WI38 (cell line): ENCODE measurements around the gene TENM4.

ENCODE experiments used
- H3K4me3 ChIP-seq: 2 replicates; pipeline ENCODE4 v1.5.1; 2011; ENCODE audit warnings: low read depth, mild to moderate bottlenecking, control low read depth, low read length
- TF ChIP-seq, protein P1 (sequence below): IDR thresholded peaks from 2 replicates; pipeline ENCODE4 v1.5.1; 2012; ENCODE audit warnings: low read depth, mild to moderate bottlenecking, control low read depth, low read length

The TENM4 gene

DNA sequence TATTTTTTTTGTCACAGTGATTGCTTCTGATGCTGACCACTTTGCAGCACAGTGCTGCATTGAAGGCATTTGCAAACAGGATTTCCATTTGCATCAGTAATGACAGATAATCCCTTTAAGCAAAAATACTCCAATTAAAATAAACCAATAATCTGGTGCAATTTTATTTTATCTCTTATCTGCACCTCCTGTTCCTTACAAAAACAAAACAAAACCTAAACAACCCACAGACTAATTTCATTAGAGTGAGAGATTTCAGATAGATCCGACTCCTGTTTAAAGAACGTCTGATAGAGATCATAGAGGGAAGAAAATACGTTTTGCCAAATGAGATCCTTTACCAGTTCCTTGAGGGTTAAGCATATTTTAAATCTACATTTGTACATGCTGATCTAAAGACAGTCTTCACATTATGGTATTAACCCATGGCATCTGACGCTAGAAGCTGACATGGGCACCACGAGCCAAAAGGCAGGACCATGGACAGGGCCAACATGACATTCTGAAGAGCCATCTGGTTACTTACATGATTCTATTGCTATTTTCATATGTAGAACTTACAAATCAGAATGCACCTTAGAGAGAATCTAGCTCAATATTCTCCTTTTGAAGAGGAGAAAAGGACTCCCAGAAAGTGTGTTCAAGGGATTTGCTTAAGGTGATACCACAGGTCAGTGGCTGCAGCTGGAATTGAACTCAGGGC is 580.0 kb downstream of the TENM4 start:
- no peak overlapping the region for H3K4me3 ChIP-seq
- TF ChIP-seq, protein P1, sequence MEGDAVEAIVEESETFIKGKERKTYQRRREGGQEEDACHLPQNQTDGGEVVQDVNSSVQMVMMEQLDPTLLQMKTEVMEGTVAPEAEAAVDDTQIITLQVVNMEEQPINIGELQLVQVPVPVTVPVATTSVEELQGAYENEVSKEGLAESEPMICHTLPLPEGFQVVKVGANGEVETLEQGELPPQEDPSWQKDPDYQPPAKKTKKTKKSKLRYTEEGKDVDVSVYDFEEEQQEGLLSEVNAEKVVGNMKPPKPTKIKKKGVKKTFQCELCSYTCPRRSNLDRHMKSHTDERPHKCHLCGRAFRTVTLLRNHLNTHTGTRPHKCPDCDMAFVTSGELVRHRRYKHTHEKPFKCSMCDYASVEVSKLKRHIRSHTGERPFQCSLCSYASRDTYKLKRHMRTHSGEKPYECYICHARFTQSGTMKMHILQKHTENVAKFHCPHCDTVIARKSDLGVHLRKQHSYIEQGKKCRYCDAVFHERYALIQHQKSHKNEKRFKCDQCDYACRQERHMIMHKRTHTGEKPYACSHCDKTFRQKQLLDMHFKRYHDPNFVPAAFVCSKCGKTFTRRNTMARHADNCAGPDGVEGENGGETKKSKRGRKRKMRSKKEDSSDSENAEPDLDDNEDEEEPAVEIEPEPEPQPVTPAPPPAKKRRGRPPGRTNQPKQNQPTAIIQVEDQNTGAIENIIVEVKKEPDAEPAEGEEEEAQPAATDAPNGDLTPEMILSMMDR, result no peak

DNA sequence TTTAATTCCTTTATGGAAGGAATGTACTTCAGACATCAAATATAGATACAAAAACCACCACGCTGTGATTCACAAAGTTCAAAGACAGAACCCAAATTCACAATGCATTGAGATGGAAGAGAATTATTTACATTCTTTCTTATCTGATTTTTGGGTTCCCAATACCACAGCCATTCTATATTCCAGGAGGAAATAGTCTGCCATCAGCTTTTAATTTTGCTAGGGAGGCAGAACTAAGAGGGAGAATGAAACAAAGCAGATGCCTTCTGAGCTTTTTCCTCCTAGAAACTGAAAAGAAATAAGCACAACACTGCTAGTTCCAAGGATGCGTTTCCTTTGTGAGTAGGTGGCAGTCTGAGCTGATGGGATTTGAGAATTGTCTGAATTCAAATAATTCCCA is 583.1 kb downstream of the TENM4 start:
- TF ChIP-seq, protein P1, result no peak
- no peak overlapping the region for H3K4me3 ChIP-seq

DNA sequence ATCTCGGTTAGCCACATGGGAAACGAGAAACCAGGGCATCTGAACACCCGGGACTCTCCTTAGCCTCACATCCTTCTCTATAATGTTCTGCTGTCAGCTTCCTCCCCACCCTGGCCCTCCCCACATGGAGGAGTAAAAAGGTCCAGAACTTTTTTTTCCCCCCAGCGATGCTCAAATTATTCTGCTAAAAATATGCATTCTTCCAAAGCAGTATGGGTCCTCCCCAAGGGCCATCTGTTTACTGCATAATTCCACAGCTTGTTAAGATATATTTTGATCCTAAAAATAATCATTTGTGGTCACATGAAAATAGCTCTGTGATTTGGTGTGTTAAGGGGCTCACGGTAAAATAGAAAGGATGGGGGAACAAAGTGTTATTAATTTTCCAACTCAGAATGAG is 584.6 kb downstream of the TENM4 start:
- H3K4me3 ChIP-seq, result no peak overlapping the region
- TF ChIP-seq, protein P1, result no peak

DNA sequence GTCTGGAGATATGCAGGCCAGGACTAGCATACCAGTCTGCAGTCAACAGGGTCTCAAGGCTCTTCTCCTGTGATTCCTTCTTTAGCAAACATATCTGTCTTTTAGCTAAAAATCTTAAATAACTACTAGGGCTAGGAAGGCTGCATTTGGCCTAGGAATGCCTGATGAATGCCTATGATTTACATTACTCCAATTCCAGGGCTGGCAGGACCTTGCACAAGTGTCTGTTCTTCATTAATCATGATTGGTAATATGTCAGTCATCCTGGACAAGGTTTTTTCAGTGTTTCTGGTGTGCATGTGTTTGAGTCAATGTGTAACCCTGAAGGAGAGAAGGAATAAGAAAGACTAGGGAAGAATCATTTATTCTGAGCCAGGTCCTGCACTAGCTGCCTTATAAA is 585.7 kb downstream of the TENM4 start:
- H3K4me3 ChIP-seq, result no peak overlapping the region
- TF ChIP-seq, protein P1, result no peak

DNA sequence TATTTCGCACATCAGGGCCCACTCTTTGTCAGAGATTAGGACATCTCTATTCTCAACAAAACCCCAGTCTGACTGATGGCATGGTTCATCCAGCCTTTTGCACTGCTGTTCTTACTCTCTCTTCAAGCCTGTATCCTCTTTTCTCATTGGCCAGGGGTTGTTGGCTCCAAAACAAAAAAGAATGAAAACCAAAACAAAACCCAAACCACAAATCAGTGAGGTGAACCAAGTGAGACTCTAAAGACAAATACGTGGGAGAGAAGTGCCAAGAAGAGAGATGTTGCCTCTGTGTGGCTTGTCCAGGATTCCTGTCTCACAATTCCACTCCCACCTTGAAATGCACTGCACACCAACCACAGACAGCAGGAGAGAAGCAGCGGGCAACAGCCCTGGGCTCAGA is 587.3 kb downstream of the TENM4 start:
- TF ChIP-seq, protein P1, result no peak
- no peak overlapping the region for H3K4me3 ChIP-seq

DNA sequence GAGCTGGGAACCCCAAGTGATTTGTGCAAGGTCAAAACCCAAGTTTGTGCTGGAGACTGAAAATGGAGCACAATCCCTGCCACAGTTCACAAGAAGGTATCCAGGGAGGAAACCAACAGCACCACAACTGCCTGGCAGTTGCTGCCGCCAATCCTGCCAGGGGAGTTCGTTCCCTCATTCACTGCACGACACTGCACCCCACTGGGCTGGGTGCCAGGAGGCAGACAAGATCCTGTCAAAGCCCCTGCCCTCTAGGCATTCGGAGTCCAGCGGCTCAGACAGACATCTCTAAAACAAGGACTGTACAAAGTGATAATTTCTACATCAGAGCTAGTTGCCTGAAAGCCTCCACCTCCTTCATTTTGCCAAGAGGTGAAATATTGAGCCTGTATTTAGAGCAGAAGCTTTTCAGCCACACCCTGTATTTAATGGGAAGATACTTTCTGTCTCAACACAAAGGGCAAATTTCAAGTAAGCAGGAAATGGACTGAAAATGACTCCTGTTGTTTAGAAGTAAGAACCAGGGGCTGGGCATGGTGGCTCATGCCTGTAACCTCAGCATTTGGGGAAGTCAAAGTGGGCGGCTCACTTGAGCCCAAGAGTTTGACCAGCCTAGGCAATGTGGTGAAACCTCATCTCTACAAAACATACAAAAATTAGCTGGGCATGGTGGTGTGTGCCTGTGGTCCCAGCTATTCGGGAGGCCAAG is 588.8 kb downstream of the TENM4 start:
- TF ChIP-seq, protein P1, result no peak

DNA sequence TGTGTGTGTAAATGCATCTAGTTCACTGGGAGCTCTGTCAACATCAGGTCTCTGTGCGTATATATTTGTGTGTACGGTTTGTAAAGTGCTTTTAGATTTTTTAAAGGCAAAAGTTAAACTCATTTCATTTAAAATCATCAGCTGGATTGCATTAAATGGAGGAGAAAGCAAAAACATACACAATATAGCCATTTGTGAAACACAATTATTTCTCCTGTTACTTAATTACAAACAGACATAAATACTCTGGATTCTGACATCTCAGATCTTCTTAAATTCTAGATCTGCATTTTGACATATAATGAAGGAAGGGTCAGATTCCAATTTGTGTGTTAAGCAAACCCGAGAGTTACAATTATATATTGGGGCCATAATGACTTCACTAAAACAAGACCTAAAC is 590.8 kb downstream of the TENM4 start:
- TF ChIP-seq, protein P1, result no peak
- no peak overlapping the region for H3K4me3 ChIP-seq

More for the DNA sequence above, 588.8 kb downstream of the TENM4 start:
- H3K4me3 ChIP-seq, result no peak overlapping the region
